Lower leg skin (tissue), 4 donors: Measurements from ENCODE around the gene RASL10A. TPM values are rescaled to one million over a fixed set of nuclear protein-coding genes. Genes with fewer than 3 reads are reported as not detected.

ENCODE experiments used
- DNase-seq, 2 donors: peaks; one replicate each; pipeline ENCODE4 v3.0.0-alpha.2; 2019; ENCODE audit warnings: low spot score in 2 of 2
- H3K4me3 ChIP-seq: fragments of 200-600 bp; sonication (generic); 2 replicates; pipeline ENCODE4 v1.5.1; 2017; ENCODE audit warnings: mild to moderate bottlenecking, low read depth; ENCODE audit not compliant: poor library complexity, severe bottlenecking
- CTCF ChIP-seq, 3 donors: fragments of 450-650 bp; IDR thresholded peaks; one replicate each; pipeline ENCODE4 v1.5.1; 2016; ENCODE audit warnings: antibody characterized with exemption in 3 of 3, mild to moderate bottlenecking in 3 of 3, moderate library complexity in 2 of 3
- POLR2A ChIP-seq, 2 donors: fragments of 450-650 bp; IDR thresholded peaks; one replicate each; pipeline ENCODE4 v1.6.1; 2016 to 2017; ENCODE audit warnings: antibody characterized with exemption in 2 of 2, mild to moderate bottlenecking in 1 of 2, moderate library complexity in 1 of 2
- WGBS, 2 donors: methylation state at CpG; one replicate each; pipeline ENCODE4 v1.1.5; 2018; 5-methylcytosine and 5-hydroxymethylcytosine counted together
- intact Hi-C: fragments of 100-400 bp; cut with DNase I; formaldehyde crosslinking; loops from one replicate; pipeline ENCODE4 v1.15.0; 2023; ENCODE audit warnings: low total_unique reads
- total RNA-seq, 4 donors: library from RNA; depleted of rRNA; stranded (reverse); fragments of >200 nt; gene quantifications; one replicate each; pipeline ENCODE4 v1.1.0, GENCODE V29; 2016

RASL10A gene
- total RNA-seq, 4 donors from 2014 or later: 0.17 to 2.9 (median 0.80) TPM

GRCh38 chr22:29312218-29313125 is 3.0 kb downstream of the RASL10A start:
- intact Hi-C loops: no loop called here
- DNase-seq: peak in 1 of 2 donors; percentile 83
- H3K4me3 ChIP-seq: no peak overlapping the region
- TF ChIP-seq POLR2A (IDR thresholded peaks at IDR 0.05): no peak
- no peak for TF ChIP-seq CTCF (IDR thresholded peaks at IDR 0.05)
- 80 to 86% methylated on average over 25 of the region's 25 CpGs for WGBS, 2 donors

- 37 to 45% methylated on average over 15 to 20 of the region's 50 CpGs for WGBS, 2 donors
- peak in 1 of 2 donors; percentile 92 for DNase-seq
- no peak overlapping the region for H3K4me3 ChIP-seq
- intact Hi-C loops: no loop called here
- TF ChIP-seq POLR2A (IDR thresholded peaks at IDR 0.05): no peak
- no peak for TF ChIP-seq CTCF (IDR thresholded peaks at IDR 0.05)
These were observed 3.9 kb downstream of the RASL10A start for GRCh38 chr22:29311464-29312217.

GRCh38 chr22:29310863-29311339 is 4.6 kb downstream of the RASL10A start:
- DNase-seq: peak; percentile 96 to 100
- H3K4me3 ChIP-seq: no peak overlapping the region
- TF ChIP-seq POLR2A (IDR thresholded peaks at IDR 0.05) (no peak), CTCF (IDR thresholded peaks at IDR 0.05) (no peak)
- 0 to 7% methylated on average over 7 to 14 of the region's 18 CpGs for WGBS, 2 donors
- intact Hi-C loops: no loop called here

- DNase-seq: no peak
- intact Hi-C loops: no loop called here
- 43 to 44% methylated on average over 28 of the region's 28 CpGs for whole genome bisulfite sequencing, 2 donors
- TF ChIP-seq POLR2A (IDR thresholded peaks at IDR 0.05) (no peak), CTCF (IDR thresholded peaks at IDR 0.05) (no peak)
- H3K4me3 ChIP-seq: no peak overlapping the region
These were observed 5.2 kb downstream of the RASL10A start for GRCh38 chr22:29310065-29310862.

- intact Hi-C loops: no loop called here
- no peak for TF ChIP-seq POLR2A (IDR thresholded peaks at IDR 0.05)
- no peak for TF ChIP-seq CTCF (IDR thresholded peaks at IDR 0.05)
- no peak overlapping the region for H3K4me3 ChIP-seq
- peak in 1 of 2 donors; percentile 87 for DNase-seq
- WGBS, 2 donors: 64 to 81% methylated on average over 8 to 21 of the region's 21 CpGs
These were observed 6.0 kb downstream of the RASL10A start for GRCh38 chr22:29309332-29310064.
